ENCODE results near the gene GGTLC1.

GGTLC1 gene

DNA sequence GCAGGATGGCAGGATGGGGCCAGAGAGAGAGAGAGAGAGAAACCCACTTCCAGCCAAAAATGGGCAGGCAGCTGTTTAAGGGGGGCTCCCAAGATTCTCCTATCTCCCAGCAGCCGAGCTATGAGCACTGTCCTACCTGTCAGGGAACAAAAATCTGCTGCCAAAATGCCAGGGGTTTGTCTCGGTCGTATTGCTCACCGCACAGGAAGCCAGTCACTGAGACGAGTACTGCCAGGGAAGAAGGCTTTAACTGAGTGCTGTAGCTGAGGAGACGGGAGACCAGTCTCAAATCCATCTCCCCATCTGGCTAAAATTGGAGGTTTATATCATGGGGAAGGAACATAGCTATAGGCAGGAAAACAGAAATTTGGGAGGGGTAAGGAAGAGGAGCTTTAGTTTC is 22.3 kb downstream of the GGTLC1 start:
- no peak for FAIRE-seq
- DNase-seq (ENCODE audit: low spot score) = no peak

DNA sequence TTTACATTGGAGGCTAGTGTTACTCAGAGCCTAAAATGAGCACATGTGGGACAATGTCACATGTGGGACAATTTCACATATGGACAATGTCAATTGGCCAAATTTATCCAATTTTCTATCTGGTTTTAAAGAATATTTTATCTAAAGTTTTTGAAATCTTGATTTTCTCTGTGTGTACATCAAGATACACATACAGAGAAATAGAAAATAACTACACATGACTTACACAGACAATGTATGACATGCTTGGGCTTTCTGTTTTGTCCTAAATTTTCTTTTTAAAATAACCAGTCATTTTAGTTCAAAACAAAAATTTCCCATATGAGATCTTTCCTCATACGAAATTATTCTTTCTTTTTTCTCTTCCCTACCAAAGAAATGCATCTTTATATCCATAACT is 24.6 kb downstream of the GGTLC1 start:
- no peak for DNase-seq (ENCODE audit: low spot score)
- no peak for FAIRE-seq

DNA sequence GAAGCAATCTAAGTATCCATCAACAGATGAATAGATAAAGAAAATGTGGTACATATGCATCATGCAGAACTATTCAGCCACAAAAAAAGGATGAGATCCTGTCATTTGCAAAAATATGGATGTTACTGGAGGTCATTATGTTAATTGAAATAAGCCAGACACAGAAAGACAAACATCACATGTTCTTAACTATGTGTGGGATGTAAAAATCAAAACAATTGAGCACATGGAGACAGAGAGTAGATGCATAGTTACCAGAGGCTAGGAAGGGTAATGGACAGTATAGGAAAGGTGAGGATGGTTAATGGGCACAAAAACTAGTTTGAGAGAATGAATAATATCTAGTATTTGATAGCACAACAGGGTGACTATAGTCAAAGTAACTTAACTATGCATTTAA is 26.3 kb downstream of the GGTLC1 start:
- FAIRE-seq = no peak
- no peak for DNase-seq (ENCODE audit: low spot score)

DNA sequence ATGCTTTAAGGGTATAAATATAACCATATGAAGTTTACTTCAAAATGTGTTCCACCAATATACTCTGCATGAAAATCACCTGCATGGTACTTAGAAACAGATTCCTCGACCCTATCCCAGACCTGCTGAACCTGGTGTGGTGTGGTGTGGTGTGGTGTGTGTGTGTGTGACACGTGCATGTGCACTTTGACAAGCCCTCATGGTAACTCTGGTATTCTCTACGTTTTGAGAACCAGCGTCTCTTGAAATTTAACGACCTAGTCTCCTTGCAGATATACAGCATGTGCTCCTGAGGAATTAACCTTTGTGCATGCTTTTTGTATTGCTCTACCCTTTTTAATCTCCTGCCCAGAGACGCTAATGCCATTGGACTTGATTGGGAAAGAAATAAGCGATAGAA is 29.5 kb downstream of the GGTLC1 start:
- FAIRE-seq = no peak
- DNase-seq (ENCODE audit: low spot score) = no peak

DNA sequence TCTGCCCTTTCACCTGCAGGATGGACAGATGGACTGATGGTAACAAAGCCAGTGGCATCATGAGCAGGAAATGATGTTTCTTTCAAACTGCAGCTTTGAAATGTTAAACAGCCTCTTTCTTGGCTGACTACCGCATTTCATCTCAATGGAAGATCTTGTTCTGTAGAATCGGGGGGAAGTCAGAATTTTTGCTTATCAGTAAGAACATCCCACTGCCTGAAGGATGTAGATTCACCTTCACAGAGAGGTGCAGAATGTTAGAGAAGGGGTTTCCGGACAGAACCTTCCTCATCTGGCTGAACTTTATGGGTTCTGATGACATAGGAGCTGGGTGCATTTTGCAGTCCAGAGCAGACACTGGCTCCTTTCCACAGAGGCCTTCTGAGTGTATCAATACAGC is 32.7 kb downstream of the GGTLC1 start:
- FAIRE-seq (no peak), DNase-seq (ENCODE audit: low spot score) (no peak)

DNA sequence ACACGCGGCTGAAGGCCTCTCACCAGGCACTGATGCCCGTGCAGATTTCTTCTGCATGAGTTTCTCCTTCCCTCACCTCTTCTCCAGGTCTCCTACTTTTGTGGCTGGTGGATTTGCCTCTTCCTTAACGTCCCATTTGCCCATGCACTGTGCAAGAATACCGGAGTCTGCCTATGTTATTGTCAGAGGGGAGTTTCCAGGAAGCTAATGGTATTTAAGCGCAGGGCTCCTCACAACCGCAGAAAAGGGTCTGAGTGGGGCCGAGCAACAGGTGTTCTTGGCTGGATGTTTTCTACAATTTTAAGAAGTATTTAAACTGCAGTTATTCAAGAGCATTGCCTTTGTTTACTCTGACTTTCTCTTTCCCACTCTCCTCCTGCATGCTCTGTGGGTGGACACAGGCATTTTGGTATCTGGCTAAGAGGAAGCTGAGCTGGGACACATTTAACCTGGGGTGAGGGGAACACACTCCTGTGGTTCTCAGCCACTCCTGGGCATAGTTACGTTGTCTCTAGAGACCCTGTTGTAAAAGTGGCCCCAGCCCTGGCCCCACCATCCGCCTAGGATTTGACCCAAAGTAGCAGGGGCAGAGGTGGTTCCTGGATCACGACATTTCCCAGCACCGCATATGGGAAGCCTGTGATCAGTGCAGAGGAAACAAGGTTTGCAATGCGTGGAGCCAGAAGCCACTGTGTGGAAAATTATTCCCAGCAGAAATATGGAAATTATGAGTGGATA is 34.4 kb downstream of the GGTLC1 start:
- FAIRE-seq (no peak), DNase-seq (ENCODE audit: low spot score) (no peak)

DNA sequence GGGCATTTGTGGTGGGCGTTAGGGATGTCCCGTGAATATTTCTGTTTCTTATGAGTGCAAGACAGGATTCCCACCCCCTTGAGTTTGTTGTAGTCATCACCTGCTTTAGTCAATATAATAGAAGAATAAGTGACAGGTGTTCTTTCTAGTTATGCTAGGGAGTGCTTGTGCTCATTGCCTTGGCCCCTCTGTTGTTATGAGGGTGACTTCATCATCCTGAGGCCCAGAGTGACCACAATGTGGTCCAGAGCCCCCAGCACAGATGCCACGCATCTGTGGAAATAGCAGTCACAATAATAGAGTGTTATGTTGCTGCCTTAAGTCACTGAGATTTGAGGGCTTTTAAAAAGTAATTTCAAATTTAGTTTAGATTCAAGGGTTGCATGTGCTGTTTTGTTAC is 42.4 kb downstream of the GGTLC1 start:
- DNase-seq (ENCODE audit: low spot score) (no peak), FAIRE-seq (no peak)

DNA sequence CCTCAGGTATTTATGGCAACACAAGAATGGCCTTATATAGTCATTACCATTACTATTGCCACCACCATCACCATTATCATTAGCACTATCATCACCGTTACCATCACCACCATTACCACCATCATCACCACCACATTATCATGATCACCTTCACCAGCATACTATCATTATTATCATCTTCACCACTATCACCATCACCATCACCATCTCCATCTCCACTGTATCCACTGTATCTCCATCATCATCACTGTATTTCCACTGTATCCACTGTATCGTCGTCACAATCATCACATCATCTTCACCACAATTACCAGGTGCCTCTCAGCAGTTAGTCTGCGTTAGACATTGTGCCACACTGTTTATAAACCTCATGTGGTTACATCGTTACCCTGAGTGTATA is 45.3 kb downstream of the GGTLC1 start:
- FAIRE-seq = peak; percentile 92

DNA sequence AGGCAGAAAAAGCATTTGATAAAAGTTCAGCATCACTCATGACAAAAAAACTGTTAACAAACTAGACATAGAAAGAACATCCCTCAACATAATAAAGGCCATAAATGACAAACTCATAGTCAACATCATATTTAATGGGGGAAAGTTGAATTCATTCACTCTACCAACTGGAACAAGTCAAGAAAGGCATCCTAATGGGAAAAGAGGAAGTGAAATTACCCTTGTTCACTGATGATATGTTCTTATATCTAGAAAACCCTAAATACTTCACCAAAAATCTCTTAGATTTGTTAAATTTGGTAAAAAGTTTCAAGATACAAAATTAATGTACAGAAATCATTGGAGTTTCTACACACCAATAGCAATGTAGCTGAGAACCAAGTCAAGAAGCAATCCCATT is 48.9 kb downstream of the GGTLC1 start:
- DNase-seq (ENCODE audit: low spot score) (no peak), FAIRE-seq (no peak)

More for the DNA sequence above, 45.3 kb downstream of the GGTLC1 start:
- no peak for DNase-seq (ENCODE audit: low spot score)

DNA sequence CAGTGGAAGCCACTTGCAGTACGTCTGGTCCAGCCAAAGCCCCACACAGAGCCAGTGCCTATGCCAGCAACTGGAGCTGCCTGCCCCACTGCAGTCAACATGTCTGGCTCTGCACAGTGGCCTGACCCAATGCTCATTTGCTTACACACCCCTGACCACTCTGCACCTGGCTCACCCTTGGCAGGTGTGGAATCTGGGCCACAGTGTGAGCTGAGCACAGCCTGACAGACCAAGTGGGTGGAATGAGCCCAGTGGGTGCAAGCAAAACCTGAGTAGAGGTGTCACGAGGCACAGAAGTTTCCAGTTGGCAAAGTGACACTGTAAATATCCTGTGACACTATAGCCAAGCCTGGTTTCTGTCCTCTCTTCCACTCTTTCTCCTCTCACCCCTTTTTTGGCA is 49.5 kb downstream of the GGTLC1 start:
- FAIRE-seq = no peak
- DNase-seq (ENCODE audit: low spot score) = no peak

DNA sequence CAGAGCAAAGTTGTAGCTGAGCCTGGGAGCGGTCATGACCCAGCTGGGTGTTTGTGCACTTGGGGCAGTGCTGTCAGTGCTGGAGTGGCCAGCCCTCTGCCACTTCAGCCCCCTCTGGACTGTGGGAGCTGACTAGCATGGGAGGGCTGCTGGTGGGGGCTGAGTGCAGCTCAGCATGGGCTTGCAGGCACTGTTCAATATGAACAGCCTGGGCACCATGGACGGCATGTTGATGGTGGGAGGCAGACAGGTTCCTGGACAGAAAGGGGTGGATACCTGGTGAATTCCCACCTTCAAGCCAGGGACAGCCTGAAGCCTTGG is 50.5 kb downstream of the GGTLC1 start:
- FAIRE-seq (no peak), DNase-seq (ENCODE audit: low spot score) (no peak)

DNA sequence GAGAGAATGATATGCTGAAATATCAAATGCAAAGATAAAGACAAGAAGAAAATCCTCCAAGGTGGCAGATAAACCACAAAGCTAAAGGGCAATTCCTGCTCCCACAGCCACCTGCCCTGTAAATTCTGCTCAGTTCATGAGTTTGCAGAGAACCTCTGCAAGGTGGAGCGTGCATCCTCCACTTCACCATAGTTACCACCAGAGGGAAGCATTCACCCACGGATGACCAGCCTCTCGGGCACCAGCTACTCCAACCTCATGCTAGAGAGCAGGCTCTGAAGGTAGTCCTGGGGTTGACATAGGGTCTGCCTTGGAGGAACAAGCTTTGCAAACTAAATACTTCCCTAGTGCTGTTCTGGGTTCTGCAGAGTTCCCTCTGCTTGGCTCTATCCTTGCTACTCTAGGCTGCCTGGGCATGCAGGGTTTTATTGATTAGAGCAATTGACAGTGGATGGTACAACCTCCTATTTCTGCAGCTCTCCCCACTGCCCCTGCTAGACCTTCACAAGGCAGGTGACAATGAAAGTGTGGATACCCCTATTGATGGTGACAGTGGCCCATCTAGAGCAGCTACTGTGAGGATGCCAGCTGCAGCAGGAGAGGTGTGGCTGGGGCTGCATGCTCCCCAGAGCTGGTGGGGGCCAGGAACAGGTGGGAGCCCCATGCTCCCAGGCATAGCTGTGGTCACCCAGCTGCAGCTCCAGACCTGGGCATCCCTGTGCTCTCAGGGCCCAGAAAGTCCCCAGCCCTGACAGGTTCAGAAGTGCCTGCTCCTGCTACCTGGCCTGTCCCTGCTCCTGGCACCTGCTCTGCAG is 51.1 kb downstream of the GGTLC1 start:
- FAIRE-seq (no peak), DNase-seq (ENCODE audit: low spot score) (peak; percentile 57)
